Measurements from ENCODE around the gene ZWILCH.

- TF ChIP-seq CTCF (IDR thresholded peaks at IDR 0.05; ENCODE audit: low read depth, low read length): no peak
- no peak for TF ChIP-seq EZH2phosphoT487 (IDR thresholded peaks at IDR 0.05; ENCODE audit: low read depth)
Observed at GRCh38 chr15:66580643-66581042, 75.5 kb downstream of the ZWILCH start.
